Neural cell (in vitro differentiated cells): ENCODE results near the gene MCM9.
"Not testable (repeated sequence)": the region's sequence is repeated elsewhere in the genome, so short reads cannot be mapped to it uniquely, and the experiment has no call there.

Experiments
- CTCF ChIP-seq: fragments of 450-650 bp; IDR thresholded peaks from 2 replicates; pipeline ENCODE4 v1.5.1; 2014; ENCODE audit warnings: antibody characterized with exemption, mild to moderate bottlenecking, moderate library complexity; ENCODE audit not compliant: poor library complexity, severe bottlenecking
- RAD21 ChIP-seq: fragments of 450-650 bp; conservative IDR thresholded peaks from 2 replicates; pipeline ENCODE4 v1.6.1; 2014; ENCODE audit warnings: antibody characterized with exemption, mild to moderate bottlenecking, moderate library complexity
- TAF1 ChIP-seq: IDR thresholded peaks from 2 replicates; pipeline ENCODE4 v1.6.1; 2012; ENCODE audit warnings: low read depth

- TF ChIP-seq RAD21, CTCF, TAF1: not testable (repeated sequence)
Observed at GRCh38 chr6:118765316-118765715, 169.6 kb downstream of the MCM9 start.
